PC-9 (cell line): Measurements from ENCODE around the gene SCART1.

ENCODE experiments used
- EZH2 ChIP-seq: fragments of 200-600 bp; sonication (generic); IDR thresholded peaks from 2 replicates; pipeline ENCODE4 v1.8.0; 2017; ENCODE audit warnings: antibody characterized with exemption, low read depth
- TF ChIP-seq, protein P1 (sequence below): fragments of 200-600 bp; sonication (generic); conservative IDR thresholded peaks from 2 replicates; pipeline ENCODE4 v1.6.1; 2017; ENCODE audit warnings: mixed run types, antibody characterized with exemption, mild to moderate bottlenecking, moderate library complexity

DNA sequence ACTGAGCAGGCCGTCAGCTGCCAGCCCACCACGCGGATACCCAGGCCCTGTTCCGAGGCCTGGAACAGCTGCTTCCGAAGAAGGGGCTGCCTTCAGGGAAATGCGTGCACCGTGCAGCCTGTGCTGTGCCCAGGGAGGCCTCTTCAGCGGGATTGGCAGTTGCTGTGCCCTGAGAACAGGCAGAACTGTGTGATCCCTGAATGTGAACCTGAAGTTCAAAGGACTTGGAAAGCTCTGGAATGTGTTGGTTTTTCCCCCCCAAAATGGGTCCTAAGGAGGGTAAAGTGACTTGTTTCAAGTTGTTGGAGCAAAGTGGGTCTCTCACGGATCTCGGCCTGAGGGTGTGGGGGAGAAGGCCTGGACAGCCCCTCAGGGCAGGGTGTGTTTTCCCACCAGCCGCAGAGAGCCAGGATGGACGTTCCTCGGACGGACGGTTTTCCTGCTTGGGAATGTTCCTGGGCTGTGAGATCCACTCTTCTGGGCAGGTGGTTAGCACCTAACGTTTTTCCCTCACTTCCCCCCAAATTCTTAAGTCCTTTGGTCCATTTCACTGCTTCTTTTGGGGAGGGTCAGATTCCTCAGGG lies 31.4 kb upstream of the SCART1 start:
- TF ChIP-seq, protein P1, sequence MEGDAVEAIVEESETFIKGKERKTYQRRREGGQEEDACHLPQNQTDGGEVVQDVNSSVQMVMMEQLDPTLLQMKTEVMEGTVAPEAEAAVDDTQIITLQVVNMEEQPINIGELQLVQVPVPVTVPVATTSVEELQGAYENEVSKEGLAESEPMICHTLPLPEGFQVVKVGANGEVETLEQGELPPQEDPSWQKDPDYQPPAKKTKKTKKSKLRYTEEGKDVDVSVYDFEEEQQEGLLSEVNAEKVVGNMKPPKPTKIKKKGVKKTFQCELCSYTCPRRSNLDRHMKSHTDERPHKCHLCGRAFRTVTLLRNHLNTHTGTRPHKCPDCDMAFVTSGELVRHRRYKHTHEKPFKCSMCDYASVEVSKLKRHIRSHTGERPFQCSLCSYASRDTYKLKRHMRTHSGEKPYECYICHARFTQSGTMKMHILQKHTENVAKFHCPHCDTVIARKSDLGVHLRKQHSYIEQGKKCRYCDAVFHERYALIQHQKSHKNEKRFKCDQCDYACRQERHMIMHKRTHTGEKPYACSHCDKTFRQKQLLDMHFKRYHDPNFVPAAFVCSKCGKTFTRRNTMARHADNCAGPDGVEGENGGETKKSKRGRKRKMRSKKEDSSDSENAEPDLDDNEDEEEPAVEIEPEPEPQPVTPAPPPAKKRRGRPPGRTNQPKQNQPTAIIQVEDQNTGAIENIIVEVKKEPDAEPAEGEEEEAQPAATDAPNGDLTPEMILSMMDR = no peak
- no peak for TF ChIP-seq EZH2
